Esophagus muscularis mucosa (tissue), 3 donors: ENCODE measurements around the gene GET4.
"Not testable (repeated sequence)": the region's sequence is repeated elsewhere in the genome, so short reads cannot be mapped to it uniquely, and the experiment has no call there.

Experiments used
- CTCF ChIP-seq, 3 experiments: fragments of 200-600 bp in 2 of 3; fragments of 450-650 bp in 1 of 3; sonication (generic) in 2 of 3; IDR thresholded peaks; one replicate each; pipeline ENCODE4 v1.5.1; 2017 to 2019; ENCODE audit warnings: antibody characterized with exemption in 3 of 3, mild to moderate bottlenecking in 2 of 3, moderate library complexity in 1 of 3
- POLR2A ChIP-seq: fragments of 450-650 bp; IDR thresholded peaks from one replicate; pipeline ENCODE4 v1.6.1; 2017; ENCODE audit warnings: antibody characterized with exemption, moderate library complexity, mild to moderate bottlenecking, low read depth

GRCh38 chr7:847728-848127 is 28.6 kb upstream of the GET4 start:
- TF ChIP-seq CTCF (IDR thresholded peaks at IDR 0.05); POLR2A: not testable (repeated sequence)
